ENCODE results near the gene RHO. TPM values are rescaled to one million over a fixed set of nuclear protein-coding genes. Genes with fewer than 3 reads are reported as not detected.

The RHO gene
- polyA plus RNA-seq, 1 of the 3 experiments (the other 2 are of a cell fraction) = not detected

DNA sequence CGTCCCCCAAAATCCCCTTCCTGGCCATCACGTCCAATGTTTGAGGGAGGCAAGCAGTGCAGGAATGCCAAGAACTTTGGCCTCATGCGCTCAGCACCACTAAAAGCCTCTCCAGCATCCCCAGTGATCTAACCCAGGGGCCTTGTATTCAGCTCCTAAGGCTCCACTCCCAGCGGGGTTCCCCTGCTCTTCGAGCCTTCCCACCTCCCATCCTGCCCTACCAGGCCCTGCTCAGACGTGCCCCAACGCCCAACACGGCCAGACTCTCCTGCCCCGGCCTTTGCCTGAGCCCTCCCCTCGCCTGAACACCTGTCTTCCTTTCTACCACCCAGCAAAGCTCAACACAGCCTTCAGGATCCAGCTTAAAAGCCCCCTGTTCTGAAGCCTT is 47.6 kb downstream of the RHO start:
- no peaks in the 10 kb centered on the region for H3K79me2 ChIP-seq (ENCODE audit: insufficient read depth)
- WGBS (ENCODE audit: low lambda C conversion rate) = 91% methylated on average over 9 of the region's 10 CpGs
- no peak overlapping the region for H3K27ac ChIP-seq (ENCODE audit: low read depth in 2 of 2, low read length in 1 of 2)
- ChIA-PET POLR2A (no interaction called here), CTCF (interaction anchor here (1.3 kb wide), 1 partner anchor 51 kb away, joined by 3 read pairs; no protein-coding TSS in a partner anchor)
- H3K9ac ChIP-seq = no peak overlapping the region
- H3K36me3 ChIP-seq (replicated peaks in 1 of 2; ENCODE audit: control insufficient read depth in 1 of 2, insufficient read depth in 2 of 2, low read length in 1 of 2) = no peaks in the 10 kb centered on the region
- no peak overlapping the region for H3K4me2 ChIP-seq
- no peaks in the 10 kb centered on the region for H3K9me3 ChIP-seq
- no peaks in the 10 kb centered on the region for H4K20me1 ChIP-seq (ENCODE audit: insufficient read depth)
- peaks cover 0 to 10% of the 10 kb centered on the region in 2 experiments; a peak in 1 of 4 replicates for H3K4me1 ChIP-seq (ENCODE audit: control insufficient read depth in 1 of 2, insufficient read depth in 2 of 2, low read depth in 1 of 2, low read length in 1 of 2)
- H3K27me3 ChIP-seq (ENCODE audit: insufficient read depth) = no peaks in the 10 kb centered on the region
- H3F3A ChIP-seq (replicated peaks; ENCODE audit: insufficient read depth) = no peaks in the 10 kb centered on the region
- DNase-seq = no peak
- H3K9me2 ChIP-seq = no peaks in the 10 kb centered on the region
- H2AFZ ChIP-seq (ENCODE audit: low read depth) = no peak overlapping the region
- H3K4me3 ChIP-seq (ENCODE audit: low read depth in 2 of 2, low read length in 1 of 2) = no peak overlapping the region
- TF ChIP-seq FOSL2 (IDR thresholded peaks at IDR 0.05; ENCODE audit: borderline replicate concordance, low read depth) = no peak
- TF ChIP-seq, protein P1, sequence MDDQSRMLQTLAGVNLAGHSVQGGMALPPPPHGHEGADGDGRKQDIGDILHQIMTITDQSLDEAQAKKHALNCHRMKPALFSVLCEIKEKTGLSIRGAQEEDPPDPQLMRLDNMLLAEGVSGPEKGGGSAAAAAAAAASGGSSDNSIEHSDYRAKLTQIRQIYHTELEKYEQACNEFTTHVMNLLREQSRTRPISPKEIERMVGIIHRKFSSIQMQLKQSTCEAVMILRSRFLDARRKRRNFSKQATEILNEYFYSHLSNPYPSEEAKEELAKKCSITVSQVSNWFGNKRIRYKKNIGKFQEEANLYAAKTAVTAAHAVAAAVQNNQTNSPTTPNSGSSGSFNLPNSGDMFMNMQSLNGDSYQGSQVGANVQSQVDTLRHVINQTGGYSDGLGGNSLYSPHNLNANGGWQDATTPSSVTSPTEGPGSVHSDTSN (IDR thresholded peaks at IDR 0.05) = no peak
- no peak for TF ChIP-seq SIN3A (IDR thresholded peaks at IDR 0.05; ENCODE audit: borderline replicate concordance, low read depth, low read length)
- TF ChIP-seq YY1 (IDR thresholded peaks at IDR 0.05; ENCODE audit: low read depth) = no peak
- TF ChIP-seq, protein P2, sequence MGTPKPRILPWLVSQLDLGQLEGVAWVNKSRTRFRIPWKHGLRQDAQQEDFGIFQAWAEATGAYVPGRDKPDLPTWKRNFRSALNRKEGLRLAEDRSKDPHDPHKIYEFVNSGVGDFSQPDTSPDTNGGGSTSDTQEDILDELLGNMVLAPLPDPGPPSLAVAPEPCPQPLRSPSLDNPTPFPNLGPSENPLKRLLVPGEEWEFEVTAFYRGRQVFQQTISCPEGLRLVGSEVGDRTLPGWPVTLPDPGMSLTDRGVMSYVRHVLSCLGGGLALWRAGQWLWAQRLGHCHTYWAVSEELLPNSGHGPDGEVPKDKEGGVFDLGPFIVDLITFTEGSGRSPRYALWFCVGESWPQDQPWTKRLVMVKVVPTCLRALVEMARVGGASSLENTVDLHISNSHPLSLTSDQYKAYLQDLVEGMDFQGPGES (IDR thresholded peaks at IDR 0.05; ENCODE audit: low read depth, low read length) = no peak
- no peak for TF ChIP-seq TAF1 (IDR thresholded peaks at IDR 0.05; ENCODE audit: borderline replicate concordance, low read depth, low read length)
- no peak for TF ChIP-seq JUND (IDR thresholded peaks at IDR 0.05)
- TF ChIP-seq ELF1 (IDR thresholded peaks at IDR 0.05) = no peak
- no peak for TF ChIP-seq MEF2A (IDR thresholded peaks at IDR 0.05; ENCODE audit: borderline replicate concordance, low read depth)
- no peak for TF ChIP-seq SMC3 (IDR thresholded peaks at IDR 0.05; ENCODE audit: low read depth, low read length)
- no peak for TF ChIP-seq CHD2 (IDR thresholded peaks at IDR 0.05; ENCODE audit: low read length, partially characterized antibody)
- TF ChIP-seq, protein P3, sequence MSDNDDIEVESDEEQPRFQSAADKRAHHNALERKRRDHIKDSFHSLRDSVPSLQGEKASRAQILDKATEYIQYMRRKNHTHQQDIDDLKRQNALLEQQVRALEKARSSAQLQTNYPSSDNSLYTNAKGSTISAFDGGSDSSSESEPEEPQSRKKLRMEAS (IDR thresholded peaks at IDR 0.05; ENCODE audit: low read depth) = no peak
- no peak for TF ChIP-seq REST (IDR thresholded peaks at IDR 0.05; ENCODE audit: low read depth, low read length)
- no peak for TF ChIP-seq EZH2phosphoT487 (IDR thresholded peaks at IDR 0.05; ENCODE audit: borderline replicate concordance, low read depth)
- TF ChIP-seq FOXJ3 (CRISPR knock-in tag; IDR thresholded peaks at IDR 0.05) = no peak
- TF ChIP-seq, protein P4, sequence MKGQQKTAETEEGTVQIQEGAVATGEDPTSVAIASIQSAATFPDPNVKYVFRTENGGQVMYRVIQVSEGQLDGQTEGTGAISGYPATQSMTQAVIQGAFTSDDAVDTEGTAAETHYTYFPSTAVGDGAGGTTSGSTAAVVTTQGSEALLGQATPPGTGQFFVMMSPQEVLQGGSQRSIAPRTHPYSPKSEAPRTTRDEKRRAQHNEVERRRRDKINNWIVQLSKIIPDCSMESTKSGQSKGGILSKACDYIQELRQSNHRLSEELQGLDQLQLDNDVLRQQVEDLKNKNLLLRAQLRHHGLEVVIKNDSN (IDR thresholded peaks at IDR 0.05; ENCODE audit: borderline replicate concordance, low read depth) = no peak
- TF ChIP-seq, protein P5, sequence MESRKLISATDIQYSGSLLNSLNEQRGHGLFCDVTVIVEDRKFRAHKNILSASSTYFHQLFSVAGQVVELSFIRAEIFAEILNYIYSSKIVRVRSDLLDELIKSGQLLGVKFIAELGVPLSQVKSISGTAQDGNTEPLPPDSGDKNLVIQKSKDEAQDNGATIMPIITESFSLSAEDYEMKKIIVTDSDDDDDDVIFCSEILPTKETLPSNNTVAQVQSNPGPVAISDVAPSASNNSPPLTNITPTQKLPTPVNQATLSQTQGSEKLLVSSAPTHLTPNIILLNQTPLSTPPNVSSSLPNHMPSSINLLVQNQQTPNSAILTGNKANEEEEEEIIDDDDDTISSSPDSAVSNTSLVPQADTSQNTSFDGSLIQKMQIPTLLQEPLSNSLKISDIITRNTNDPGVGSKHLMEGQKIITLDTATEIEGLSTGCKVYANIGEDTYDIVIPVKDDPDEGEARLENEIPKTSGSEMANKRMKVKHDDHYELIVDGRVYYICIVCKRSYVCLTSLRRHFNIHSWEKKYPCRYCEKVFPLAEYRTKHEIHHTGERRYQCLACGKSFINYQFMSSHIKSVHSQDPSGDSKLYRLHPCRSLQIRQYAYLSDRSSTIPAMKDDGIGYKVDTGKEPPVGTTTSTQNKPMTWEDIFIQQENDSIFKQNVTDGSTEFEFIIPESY (IDR thresholded peaks at IDR 0.05; ENCODE audit: borderline replicate concordance, low read depth) = no peak
- TF ChIP-seq TEAD4 (IDR thresholded peaks at IDR 0.05; ENCODE audit: borderline replicate concordance, insufficient read depth) = no peak
